ENCODE results near the gene HOMER1. TPM values are rescaled to one million over a fixed set of nuclear protein-coding genes. Genes with fewer than 3 reads are reported as not detected.

Gene HOMER1
- total RNA-seq, 2 experiments from 2014 or later, result 2.4 to 3.1 TPM

DNA sequence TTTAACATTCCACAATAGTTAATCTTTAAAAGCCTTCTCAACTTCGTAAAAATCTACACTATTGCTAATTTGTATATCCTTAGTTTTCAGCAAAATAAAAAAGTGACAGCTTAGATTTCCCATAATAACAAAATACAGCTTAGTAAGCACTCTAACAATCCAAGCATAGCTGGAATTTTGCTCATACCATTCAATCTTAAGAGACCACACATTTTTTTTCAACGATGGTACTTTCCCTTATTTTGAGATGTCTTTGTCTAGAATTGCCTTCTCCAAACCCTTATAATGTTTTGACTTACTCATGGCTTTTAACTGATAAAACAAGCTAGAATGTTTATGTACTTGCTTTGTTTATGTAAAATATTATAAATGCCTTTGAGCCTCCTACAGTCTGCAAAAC, 65.6 kb downstream of the HOMER1 start:
- Mint-ChIP-seq H3K9me3 (ENCODE audit: insufficient read depth) (no peaks in the 10 kb centered on the region), H3K36me3 (ENCODE audit: low read depth) (no peaks in the 10 kb centered on the region), H3K27ac (no peak overlapping the region), H3K4me3 (no peak overlapping the region), H3K27me3 (ENCODE audit: low read depth) (no peaks in the 10 kb centered on the region), H3K4me1 (ENCODE audit: low read depth) (no peaks in the 10 kb centered on the region)
- ATAC-seq, result no peak
- DNase-seq, result no peak
- ChIA-PET POLR2A (no interaction called here), CTCF (interaction anchor here (1.0 to 2.3 kb wide), 3 partner anchors 15 to 423 kb away, joined by 3 to 7 read pairs (median 6); no protein-coding TSS in a partner anchor)

DNA sequence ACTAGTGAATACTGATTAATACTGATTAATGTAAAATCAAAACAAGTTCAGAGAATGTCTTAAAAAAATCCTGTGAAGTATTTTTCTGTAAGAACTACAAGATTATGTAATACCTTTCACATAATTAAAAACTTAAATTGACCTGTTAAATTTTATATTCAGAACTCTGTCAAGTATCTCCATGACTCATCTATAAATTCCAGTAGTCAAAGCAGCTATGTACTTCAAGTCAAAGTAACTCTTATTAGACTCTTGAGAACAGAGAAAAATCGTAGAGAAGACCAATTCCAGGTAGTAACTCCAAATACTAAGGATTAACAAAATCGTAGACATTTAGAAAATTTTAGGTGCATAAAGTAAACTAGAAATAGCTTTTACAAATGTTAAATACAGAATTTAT, 77.1 kb downstream of the HOMER1 start:
- Mint-ChIP-seq H3K4me1 (ENCODE audit: low read depth) (no peaks in the 10 kb centered on the region), H3K36me3 (ENCODE audit: low read depth) (no peaks in the 10 kb centered on the region), H3K27me3 (ENCODE audit: low read depth) (no peaks in the 10 kb centered on the region), H3K4me3 (no peak overlapping the region), H3K27ac (no peak overlapping the region), H3K9me3 (ENCODE audit: insufficient read depth) (no peaks in the 10 kb centered on the region)
- ATAC-seq, result no peak
- ChIA-PET POLR2A (no interaction called here), CTCF (no interaction called here)
- DNase-seq, result no peak

DNA sequence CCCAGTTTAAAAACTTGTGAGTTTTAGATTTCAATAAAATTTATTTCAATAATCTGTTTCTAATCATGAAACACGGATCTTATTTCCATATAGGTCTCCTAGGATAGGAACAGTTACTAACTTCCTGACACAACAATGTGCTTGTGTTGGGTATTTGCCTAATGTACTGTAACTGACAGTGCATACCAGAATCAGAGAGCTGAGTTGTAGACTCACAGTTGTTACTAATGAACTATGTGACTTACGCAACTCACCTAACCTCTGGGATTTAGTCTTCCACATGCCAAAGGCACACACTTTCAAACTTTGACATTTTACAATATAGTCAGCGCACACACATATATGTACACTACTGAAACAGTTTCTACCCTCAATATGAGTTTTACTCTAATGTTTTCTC, 77.7 kb downstream of the HOMER1 start:
- no peak overlapping the region for H3K4me3 Mint-ChIP-seq
- no peak overlapping the region for H3K27ac Mint-ChIP-seq
- H3K9me3 Mint-ChIP-seq (ENCODE audit: insufficient read depth), result no peaks in the 10 kb centered on the region
- POLR2A ChIA-PET, result no interaction called here
- H3K36me3 Mint-ChIP-seq (ENCODE audit: low read depth), result no peaks in the 10 kb centered on the region
- CTCF ChIA-PET, result no interaction called here
- H3K4me1 Mint-ChIP-seq (ENCODE audit: low read depth), result no peaks in the 10 kb centered on the region
- no peaks in the 10 kb centered on the region for H3K27me3 Mint-ChIP-seq (ENCODE audit: low read depth)
- no peak for DNase-seq
- ATAC-seq, result no peak

DNA sequence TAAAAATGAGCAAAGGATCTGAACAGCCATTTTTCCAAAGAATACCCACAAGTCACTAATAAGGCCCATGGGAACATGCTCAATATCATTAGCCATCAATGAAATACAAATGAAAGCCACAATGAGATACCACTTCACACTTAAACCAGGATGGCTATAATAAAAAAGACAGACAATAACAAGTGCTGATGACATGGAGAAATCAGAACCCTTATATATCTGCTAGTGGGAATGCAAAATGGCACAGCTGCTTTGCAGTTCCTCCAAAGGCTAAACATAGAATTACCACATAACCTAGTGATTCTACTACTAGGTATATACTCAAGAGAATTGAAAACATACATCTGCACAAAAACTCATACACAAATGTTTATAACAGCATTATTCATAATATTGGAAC, 83.7 kb downstream of the HOMER1 start:
- Mint-ChIP-seq H3K36me3 (ENCODE audit: low read depth) (no peaks in the 10 kb centered on the region), H3K4me3 (no peak overlapping the region), H3K9me3 (ENCODE audit: insufficient read depth) (no peaks in the 10 kb centered on the region), H3K27ac (no peak overlapping the region), H3K27me3 (ENCODE audit: low read depth) (no peaks in the 10 kb centered on the region), H3K4me1 (ENCODE audit: low read depth) (no peaks in the 10 kb centered on the region)
- CTCF ChIA-PET, result no interaction called here
- DNase-seq, result no peak
- no peak for ATAC-seq
- POLR2A ChIA-PET, result no interaction called here

DNA sequence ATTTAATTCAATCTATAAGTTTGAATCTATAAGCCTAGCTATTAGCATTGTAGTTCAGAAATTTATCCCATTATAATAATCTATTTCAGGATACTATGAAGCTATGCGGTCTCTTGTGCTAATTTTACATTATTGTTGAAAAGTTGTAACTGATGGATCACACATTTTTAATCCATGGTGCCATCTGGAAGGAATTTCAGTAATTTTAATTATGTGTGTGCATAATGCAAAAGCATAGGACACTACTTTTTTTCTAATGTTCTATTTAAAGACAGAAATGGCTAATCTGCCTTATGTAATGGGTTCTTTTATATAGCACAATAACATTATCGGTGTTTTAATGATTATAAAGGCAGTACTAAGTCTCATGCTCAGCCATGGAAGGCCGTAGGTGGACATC, 90.6 kb downstream of the HOMER1 start:
- CTCF ChIA-PET, result interaction anchor here (1.1 kb wide), 1 partner anchor 398 kb away, joined by 3 read pairs; no protein-coding TSS in a partner anchor
- no peak overlapping the region for H3K27ac Mint-ChIP-seq
- H3K9me3 Mint-ChIP-seq (ENCODE audit: insufficient read depth), result no peaks in the 10 kb centered on the region
- H3K27me3 Mint-ChIP-seq (ENCODE audit: low read depth), result no peaks in the 10 kb centered on the region
- no peak for ATAC-seq
- H3K4me3 Mint-ChIP-seq, result no peak overlapping the region
- DNase-seq, result no peak
- H3K36me3 Mint-ChIP-seq (ENCODE audit: low read depth), result no peaks in the 10 kb centered on the region
- POLR2A ChIA-PET, result no interaction called here
- no peaks in the 10 kb centered on the region for H3K4me1 Mint-ChIP-seq (ENCODE audit: low read depth)

DNA sequence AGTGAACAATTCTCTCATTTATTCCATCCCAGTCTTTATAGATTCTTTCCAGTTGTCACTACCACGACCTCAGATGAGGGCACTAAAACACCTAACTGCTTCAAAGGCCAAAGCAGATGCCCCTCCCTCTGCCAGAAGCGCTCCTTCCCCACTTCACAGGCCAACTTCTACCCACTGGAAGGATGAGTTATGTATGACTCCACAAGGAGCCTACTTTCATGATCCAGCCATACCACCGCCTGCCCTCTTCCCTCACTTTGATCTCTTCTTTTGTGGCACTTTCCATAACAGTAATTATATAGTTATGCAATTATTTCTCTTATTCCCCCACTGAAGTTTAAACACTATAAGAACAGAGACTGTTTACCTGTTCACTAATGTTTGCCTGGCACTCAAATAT, 93.7 kb downstream of the HOMER1 start:
- no peaks in the 10 kb centered on the region for H3K36me3 Mint-ChIP-seq (ENCODE audit: low read depth)
- H3K27me3 Mint-ChIP-seq (ENCODE audit: low read depth), result no peaks in the 10 kb centered on the region
- ChIA-PET CTCF (no interaction called here), POLR2A (no interaction called here)
- peaks cover 6% of the 10 kb centered on the region for H3K4me1 Mint-ChIP-seq (ENCODE audit: low read depth)
- no peak for ATAC-seq
- no peak overlapping the region for H3K27ac Mint-ChIP-seq
- H3K4me3 Mint-ChIP-seq, result no peak overlapping the region
- H3K9me3 Mint-ChIP-seq (ENCODE audit: insufficient read depth), result no peaks in the 10 kb centered on the region
- no peak for DNase-seq

DNA sequence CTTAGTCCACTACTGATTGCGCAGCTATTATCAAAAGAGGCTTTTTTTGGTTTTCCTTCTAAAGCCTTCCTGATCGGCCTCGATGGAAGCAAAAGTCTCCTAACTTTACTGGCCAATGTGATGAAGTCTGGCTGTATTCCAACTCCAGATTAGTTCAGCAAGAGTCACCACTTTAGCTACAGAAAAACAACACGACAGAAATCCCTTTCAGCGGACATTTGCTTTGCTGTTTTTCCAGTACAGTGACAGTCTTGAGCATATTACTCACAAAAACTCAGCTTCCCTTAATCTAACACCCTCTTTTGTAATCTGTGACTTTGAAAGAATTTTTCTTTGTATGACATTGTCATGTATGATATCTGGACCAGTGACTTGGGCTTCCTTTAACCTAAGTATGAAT, 95.7 kb downstream of the HOMER1 start:
- peaks cover 6% of the 10 kb centered on the region for H3K4me1 Mint-ChIP-seq (ENCODE audit: low read depth)
- H3K36me3 Mint-ChIP-seq (ENCODE audit: low read depth), result no peaks in the 10 kb centered on the region
- H3K4me3 Mint-ChIP-seq, result no peak overlapping the region
- DNase-seq, result no peak
- no peak overlapping the region for H3K27ac Mint-ChIP-seq
- H3K9me3 Mint-ChIP-seq (ENCODE audit: insufficient read depth), result no peaks in the 10 kb centered on the region
- POLR2A ChIA-PET, result no interaction called here
- H3K27me3 Mint-ChIP-seq (ENCODE audit: low read depth), result no peaks in the 10 kb centered on the region
- CTCF ChIA-PET, result no interaction called here
- ATAC-seq, result no peak

DNA sequence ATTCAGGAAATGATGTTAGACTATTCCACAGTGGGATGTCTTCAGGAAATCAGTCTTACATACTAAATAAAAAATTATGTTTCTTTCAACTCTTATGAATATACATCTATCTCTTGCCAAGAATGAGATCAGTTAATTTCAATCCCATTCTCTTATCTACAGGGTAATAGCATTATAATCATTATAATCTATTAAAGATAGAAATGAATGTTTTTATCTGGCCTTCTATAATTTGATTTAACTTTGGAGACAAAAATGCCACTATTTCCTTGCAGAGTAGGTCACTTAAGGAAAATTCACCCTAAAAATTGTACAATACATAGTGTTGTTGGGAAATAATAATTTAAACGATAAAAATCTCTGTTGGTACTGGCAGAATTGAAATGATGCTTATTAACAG, 96.4 kb downstream of the HOMER1 start:
- POLR2A ChIA-PET, result no interaction called here
- Mint-ChIP-seq H3K9me3 (ENCODE audit: insufficient read depth) (no peaks in the 10 kb centered on the region), H3K27me3 (ENCODE audit: low read depth) (no peaks in the 10 kb centered on the region), H3K4me1 (ENCODE audit: low read depth) (peaks cover 6% of the 10 kb centered on the region), H3K36me3 (ENCODE audit: low read depth) (no peaks in the 10 kb centered on the region), H3K27ac (no peak overlapping the region), H3K4me3 (no peak overlapping the region)
- ATAC-seq, result no peak
- CTCF ChIA-PET, result no interaction called here
- DNase-seq, result no peak

DNA sequence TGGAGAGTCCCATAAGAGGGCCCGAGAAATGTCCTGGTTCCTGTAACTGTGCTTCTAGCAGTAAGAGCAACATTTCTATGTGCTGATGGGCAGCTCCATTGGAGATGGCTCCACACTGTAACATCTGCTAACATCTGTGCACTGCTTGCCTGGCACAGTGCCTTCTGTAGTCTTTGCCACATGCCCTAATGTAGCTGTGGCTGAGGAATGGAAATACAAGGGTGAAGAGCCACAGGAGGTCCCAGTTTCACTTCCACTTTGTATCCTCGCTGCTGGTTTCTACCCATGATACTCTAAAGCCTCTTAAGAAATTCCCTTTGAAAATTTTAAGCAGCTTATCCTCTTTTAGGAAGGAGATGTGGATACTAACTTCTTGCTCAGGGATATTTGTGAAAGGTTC, 97.4 kb downstream of the HOMER1 start:
- peak; percentile 22 for DNase-seq
- Mint-ChIP-seq H3K27ac (no peak overlapping the region), H3K36me3 (ENCODE audit: low read depth) (no peaks in the 10 kb centered on the region), H3K27me3 (ENCODE audit: low read depth) (no peaks in the 10 kb centered on the region), H3K4me1 (ENCODE audit: low read depth) (peaks cover 6% of the 10 kb centered on the region), H3K9me3 (ENCODE audit: insufficient read depth) (no peaks in the 10 kb centered on the region), H3K4me3 (peak overlapping the region; percentile 31)
- ATAC-seq, result peak; percentile 71
- ChIA-PET POLR2A (no interaction called here), CTCF (no interaction called here)

DNA sequence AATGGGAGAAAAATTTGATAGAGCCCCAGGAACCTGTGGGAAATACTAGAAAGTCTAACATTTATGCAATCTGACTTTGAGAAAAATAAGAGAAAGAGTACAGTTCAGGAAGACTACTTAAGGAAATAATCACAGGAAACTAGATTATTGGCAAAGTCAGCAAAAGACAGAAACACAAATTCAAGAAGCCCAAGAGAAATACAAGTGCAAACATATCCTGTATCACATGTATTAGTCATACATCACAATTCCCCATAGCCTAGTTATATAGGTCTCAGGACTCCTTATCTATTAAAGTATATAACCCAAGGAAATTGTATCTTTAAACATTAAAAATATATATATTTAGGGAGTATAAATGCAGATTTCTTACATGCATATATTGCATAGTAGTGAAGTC, 100.8 kb downstream of the HOMER1 start:
- H3K4me1 Mint-ChIP-seq (ENCODE audit: low read depth), result peaks cover 6% of the 10 kb centered on the region
- no peak for ATAC-seq
- no peak for DNase-seq
- peaks cover 8% of the 10 kb centered on the region for H3K36me3 Mint-ChIP-seq (ENCODE audit: low read depth)
- POLR2A ChIA-PET, result no interaction called here
- peaks cover 9% of the 10 kb centered on the region for H3K9me3 Mint-ChIP-seq (ENCODE audit: insufficient read depth)
- no peaks in the 10 kb centered on the region for H3K27me3 Mint-ChIP-seq (ENCODE audit: low read depth)
- no peak overlapping the region for H3K4me3 Mint-ChIP-seq
- no peak overlapping the region for H3K27ac Mint-ChIP-seq
- CTCF ChIA-PET, result no interaction called here

DNA sequence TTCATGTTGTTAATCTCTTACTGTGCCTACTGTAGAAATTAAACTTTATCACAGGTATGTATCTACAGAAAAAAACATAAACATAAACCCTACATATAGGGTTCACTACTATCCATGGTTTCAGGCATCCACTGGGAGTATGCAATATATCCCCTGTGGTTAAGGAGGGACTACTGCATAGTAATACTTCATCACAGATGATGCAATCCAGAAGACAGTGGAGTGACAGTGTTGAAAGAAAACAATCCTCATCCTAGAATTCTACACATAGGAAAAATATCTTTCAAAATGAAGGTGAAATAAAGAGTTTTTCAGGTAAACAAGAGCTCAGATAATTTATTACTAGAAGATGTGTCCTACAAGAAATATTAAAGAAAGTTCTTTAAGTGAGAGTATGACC, 105.9 kb downstream of the HOMER1 start:
- no peaks in the 10 kb centered on the region for H3K4me1 Mint-ChIP-seq (ENCODE audit: low read depth)
- CTCF ChIA-PET, result no interaction called here

DNA sequence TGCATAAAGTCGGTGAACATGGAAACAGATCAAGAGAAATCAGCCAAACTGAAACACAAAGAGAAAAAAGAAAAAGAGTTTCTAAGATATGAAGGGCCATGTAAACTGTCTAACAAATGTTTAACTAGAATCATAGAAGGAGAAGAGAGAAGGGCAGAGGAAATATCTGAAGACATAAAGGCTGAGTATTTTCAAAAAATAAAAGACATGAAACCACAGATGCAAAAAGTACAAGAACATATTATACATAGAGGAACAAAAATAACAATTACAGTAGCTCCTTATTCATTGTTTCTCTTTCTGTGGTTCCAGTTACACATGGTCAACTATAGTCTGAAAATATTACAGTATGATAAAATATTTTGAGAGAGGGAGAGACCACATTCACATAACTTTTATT, 106.3 kb downstream of the HOMER1 start:
- Mint-ChIP-seq H3K4me1 (ENCODE audit: low read depth) (no peaks in the 10 kb centered on the region), H3K4me3 (no peak overlapping the region), H3K36me3 (ENCODE audit: low read depth) (peaks cover 14% of the 10 kb centered on the region), H3K9me3 (ENCODE audit: insufficient read depth) (peaks cover 10% of the 10 kb centered on the region), H3K27ac (no peak overlapping the region), H3K27me3 (ENCODE audit: low read depth) (no peaks in the 10 kb centered on the region)
- DNase-seq (no peak), ATAC-seq (no peak)
- ChIA-PET POLR2A (no interaction called here), CTCF (no interaction called here)

More for the DNA sequence above, 105.9 kb downstream of the HOMER1 start:
- ATAC-seq (no peak), DNase-seq (no peak)
- H3K9me3 Mint-ChIP-seq (ENCODE audit: insufficient read depth), result peaks cover 10% of the 10 kb centered on the region
- H3K27me3 Mint-ChIP-seq (ENCODE audit: low read depth), result no peaks in the 10 kb centered on the region
- H3K36me3 Mint-ChIP-seq (ENCODE audit: low read depth), result peaks cover 14% of the 10 kb centered on the region
- H3K4me3 Mint-ChIP-seq, result no peak overlapping the region
- POLR2A ChIA-PET, result no interaction called here
- no peak overlapping the region for H3K27ac Mint-ChIP-seq

DNA sequence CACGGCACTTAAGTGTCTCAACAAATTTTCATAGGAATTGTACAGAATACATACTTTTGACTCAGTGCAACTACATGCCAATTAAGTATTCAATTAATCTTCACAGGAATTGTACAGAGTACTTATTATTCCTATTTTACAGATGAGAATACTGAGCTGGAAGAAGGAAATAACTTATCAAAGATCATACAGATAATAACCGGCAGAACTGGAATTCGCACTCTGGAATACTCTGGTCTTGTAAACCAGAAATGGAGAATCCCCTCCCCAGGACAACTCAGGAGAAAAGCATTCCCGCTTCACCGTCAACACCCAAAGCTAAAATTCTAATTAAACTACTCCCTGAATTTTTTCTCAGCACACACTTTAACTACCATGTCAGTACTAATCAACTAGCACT, 112.7 kb downstream of the HOMER1 start:
- H3K4me1 Mint-ChIP-seq (ENCODE audit: low read depth), result no peaks in the 10 kb centered on the region
- H3K4me3 Mint-ChIP-seq, result no peak overlapping the region
- no peaks in the 10 kb centered on the region for H3K36me3 Mint-ChIP-seq (ENCODE audit: low read depth)
- ATAC-seq (no peak), DNase-seq (no peak)
- H3K27me3 Mint-ChIP-seq (ENCODE audit: low read depth), result no peaks in the 10 kb centered on the region
- no peak overlapping the region for H3K27ac Mint-ChIP-seq
- CTCF ChIA-PET, result no interaction called here
- POLR2A ChIA-PET, result no interaction called here
- no peaks in the 10 kb centered on the region for H3K9me3 Mint-ChIP-seq (ENCODE audit: insufficient read depth)

All from activated CD8-positive, alpha-beta T cell treated with anti-CD3 and anti-CD28 coated beads, Interleukin-2, amount 10 ng/mL, durations not matched to agents 7 days and 5 days (primary cell).